Measurements from ENCODE around the gene DNAJB8. TPM values are rescaled to one million over a fixed set of nuclear protein-coding genes. Genes with fewer than 3 reads are reported as not detected.

DNAJB8 gene
- total and polyA plus RNA-seq, 9 of the 15 experiments (the other 6 are each of a cell fraction or from before 2014, with no cell fraction given): not detected

DNA sequence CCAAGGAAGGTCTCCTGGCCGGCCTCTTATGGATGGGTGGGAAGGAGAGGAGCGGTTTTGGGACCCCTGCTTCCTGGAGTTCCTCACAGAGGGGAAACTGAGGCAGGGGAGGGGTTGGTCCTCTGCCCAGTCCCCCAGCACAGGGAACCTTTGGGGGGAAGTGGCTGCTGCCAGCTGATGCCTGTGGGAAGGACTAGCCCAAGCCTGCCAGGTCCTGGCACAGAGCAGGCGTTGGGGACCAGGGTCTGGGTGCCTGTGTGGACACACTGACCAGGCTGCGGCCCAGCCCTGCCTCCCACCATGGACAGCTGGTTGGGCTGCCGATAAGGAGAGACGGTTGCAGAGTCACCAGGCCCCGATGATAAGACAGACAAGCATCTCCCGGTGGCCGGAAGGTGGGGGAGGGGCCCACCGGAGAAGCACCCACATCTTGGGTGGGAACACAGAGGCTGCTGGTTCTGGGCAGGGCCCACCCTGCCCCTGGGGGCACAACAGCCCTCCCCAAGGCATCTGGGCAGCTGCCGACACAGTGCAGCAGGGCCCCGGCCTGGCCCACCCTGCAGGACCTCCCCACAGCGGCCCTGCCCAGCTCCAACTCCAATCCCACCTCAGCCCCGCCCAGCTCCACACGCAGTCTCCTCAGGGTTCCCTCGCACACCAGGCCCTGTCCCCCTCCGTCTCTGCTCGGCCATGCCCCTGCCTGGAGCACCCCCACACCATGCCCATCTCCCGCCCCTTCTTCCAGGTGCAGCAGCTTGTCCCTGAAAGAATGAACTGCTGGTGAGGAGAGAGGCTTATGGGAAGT lies 50.7 kb downstream of the DNAJB8 start (continued):
- TF ChIP-seq RBM39 (optimal IDR thresholded peaks at IDR 0.05; ENCODE audit: low read depth, low read length) (no peak), NCOA1 (IDR thresholded peaks at IDR 0.05; ENCODE audit: low read depth) (peak; percentile 95), FOXM1 (IDR thresholded peaks at IDR 0.05; ENCODE audit: low read depth) (peak; percentile 59; the same call in 1 of the 2 replicates), FOXM1 (CRISPR knock-in tag; IDR thresholded peaks at IDR 0.05; ENCODE audit: low read depth) (0 out of 2 replicates have a peak, but pooled peaks have one; percentile 39), ZNF444 (CRISPR knock-in tag; IDR thresholded peaks at IDR 0.05) (peak; percentile 50; the same call in 1 of the 2 replicates), IRF2 (CRISPR knock-in tag; IDR thresholded peaks at IDR 0.05) (no peak), POLR3A (IDR thresholded peaks at IDR 0.05; ENCODE audit: borderline replicate concordance, extremely low read depth, insufficient read depth, insufficient read length) (no peak), KAT2B (IDR thresholded peaks at IDR 0.05; ENCODE audit: low read depth, low read length) (no peak), TGIF2 (CRISPR knock-in tag; IDR thresholded peaks at IDR 0.05) (no peak), ZNF217 (CRISPR knock-in tag; IDR thresholded peaks at IDR 0.05) (no peak), GATAD2B (IDR thresholded peaks at IDR 0.05; ENCODE audit: borderline replicate concordance) (peak; percentile 99), ZNF780A (CRISPR knock-in tag; IDR thresholded peaks at IDR 0.05) (no peak), RFX7 (CRISPR knock-in tag; IDR thresholded peaks at IDR 0.05) (0 out of 2 replicates have a peak, but pooled peaks have one; percentile 24), MEF2A (IDR thresholded peaks at IDR 0.05; ENCODE audit: control insufficient read depth, low read depth, low read length) (no peak), NR4A1 (CRISPR knock-in tag; IDR thresholded peaks at IDR 0.05) (peak; percentile 85), NR4A1 (tag; IDR thresholded peaks at IDR 0.05) (peak; percentile 26; the same call in 1 of the 2 replicates), ZNF124 (CRISPR knock-in tag; IDR thresholded peaks at IDR 0.05) (no peak), ZKSCAN3 (CRISPR knock-in tag; IDR thresholded peaks at IDR 0.05) (no peak)
- TF ChIP-seq, protein P1, sequence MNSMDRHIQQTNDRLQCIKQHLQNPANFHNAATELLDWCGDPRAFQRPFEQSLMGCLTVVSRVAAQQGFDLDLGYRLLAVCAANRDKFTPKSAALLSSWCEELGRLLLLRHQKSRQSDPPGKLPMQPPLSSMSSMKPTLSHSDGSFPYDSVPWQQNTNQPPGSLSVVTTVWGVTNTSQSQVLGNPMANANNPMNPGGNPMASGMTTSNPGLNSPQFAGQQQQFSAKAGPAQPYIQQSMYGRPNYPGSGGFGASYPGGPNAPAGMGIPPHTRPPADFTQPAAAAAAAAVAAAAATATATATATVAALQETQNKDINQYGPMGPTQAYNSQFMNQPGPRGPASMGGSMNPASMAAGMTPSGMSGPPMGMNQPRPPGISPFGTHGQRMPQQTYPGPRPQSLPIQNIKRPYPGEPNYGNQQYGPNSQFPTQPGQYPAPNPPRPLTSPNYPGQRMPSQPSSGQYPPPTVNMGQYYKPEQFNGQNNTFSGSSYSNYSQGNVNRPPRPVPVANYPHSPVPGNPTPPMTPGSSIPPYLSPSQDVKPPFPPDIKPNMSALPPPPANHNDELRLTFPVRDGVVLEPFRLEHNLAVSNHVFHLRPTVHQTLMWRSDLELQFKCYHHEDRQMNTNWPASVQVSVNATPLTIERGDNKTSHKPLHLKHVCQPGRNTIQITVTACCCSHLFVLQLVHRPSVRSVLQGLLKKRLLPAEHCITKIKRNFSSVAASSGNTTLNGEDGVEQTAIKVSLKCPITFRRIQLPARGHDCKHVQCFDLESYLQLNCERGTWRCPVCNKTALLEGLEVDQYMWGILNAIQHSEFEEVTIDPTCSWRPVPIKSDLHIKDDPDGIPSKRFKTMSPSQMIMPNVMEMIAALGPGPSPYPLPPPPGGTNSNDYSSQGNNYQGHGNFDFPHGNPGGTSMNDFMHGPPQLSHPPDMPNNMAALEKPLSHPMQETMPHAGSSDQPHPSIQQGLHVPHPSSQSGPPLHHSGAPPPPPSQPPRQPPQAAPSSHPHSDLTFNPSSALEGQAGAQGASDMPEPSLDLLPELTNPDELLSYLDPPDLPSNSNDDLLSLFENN (IDR thresholded peaks at IDR 0.05; ENCODE audit: low read depth in 2 of 2, low read length in 2 of 2): peak in 1 of 2 experiments; percentile 94; a peak in 2 of 4 replicates
- TF ChIP-seq, protein P2, sequence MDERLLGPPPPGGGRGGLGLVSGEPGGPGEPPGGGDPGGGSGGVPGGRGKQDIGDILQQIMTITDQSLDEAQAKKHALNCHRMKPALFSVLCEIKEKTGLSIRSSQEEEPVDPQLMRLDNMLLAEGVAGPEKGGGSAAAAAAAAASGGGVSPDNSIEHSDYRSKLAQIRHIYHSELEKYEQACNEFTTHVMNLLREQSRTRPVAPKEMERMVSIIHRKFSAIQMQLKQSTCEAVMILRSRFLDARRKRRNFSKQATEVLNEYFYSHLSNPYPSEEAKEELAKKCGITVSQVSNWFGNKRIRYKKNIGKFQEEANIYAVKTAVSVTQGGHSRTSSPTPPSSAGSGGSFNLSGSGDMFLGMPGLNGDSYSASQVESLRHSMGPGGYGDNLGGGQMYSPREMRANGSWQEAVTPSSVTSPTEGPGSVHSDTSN (CRISPR knock-in tag; IDR thresholded peaks at IDR 0.05; ENCODE audit: low read depth): no peak
- TF ChIP-seq, protein P2 (tag; conservative IDR thresholded peaks at IDR 0.05; ENCODE audit: low read depth): no peak

Data from K562 (cell line).